Endothelial cell of umbilical vein (primary cell): ENCODE measurements around the gene SLC12A7. TPM values are rescaled to one million over a fixed set of nuclear protein-coding genes. Genes with fewer than 3 reads are reported as not detected.

Experiments used
- BruUV-seq: library from RNA; stranded (reverse); fragments of 400-500 nt; replicated peaks from 2 replicates; lab custom pipeline; 2021; lab: Mats Ljungman, UMichigan
- CTCF ChIA-PET: fragments of 300-600, 350-600 bp; sonication (Branson Sonifier 250); formaldehyde crosslinking; loops from one replicate; lab custom pipeline; 2021; ENCODE audit warnings: antibody characterized with exemption, inconsistent platforms; lab: Charles Lee
- POLR2A ChIA-PET: fragments of 300-600, 350-600 bp; sonication (Branson Sonifier 250); formaldehyde crosslinking; loops from one replicate; lab custom pipeline; 2021; ENCODE audit warnings: antibody characterized with exemption, inconsistent platforms; lab: Charles Lee
- DNase-seq: peaks from one replicate; pipeline ENCODE4 v3.0.0-alpha.2; 2011; ENCODE audit warnings: low read depth, low spot score
- FAIRE-seq: peaks from 2 replicates; lab custom pipeline; 2011; peaks lifted over from hg19 to GRCh38; lab: Jason Lieb, UNC
- H2AFZ ChIP-seq: 2 replicates; pipeline ENCODE4 v1.6.0; 2012; ENCODE audit warnings: low read depth, low read length, control low read depth, inconsistent platforms
- H3K27ac ChIP-seq: 2 replicates; pipeline ENCODE4 v1.5.1; 2011; ENCODE audit warnings: low read depth, mild to moderate bottlenecking, control low read depth, low read length, moderate library complexity; ENCODE audit not compliant: insufficient read depth
- H3K27me3 ChIP-seq, 2 experiments: 2 replicates each; pipeline versions ENCODE4 v1.6.0 to v1.6.1; 2011; ENCODE audit warnings: low read length in 2 of 2, mixed read lengths in 1 of 2; ENCODE audit not compliant: control insufficient read depth in 2 of 2, insufficient read depth in 2 of 2
- H3K36me3 ChIP-seq, 2 experiments: 2 replicates in 1 of 2; 3 replicates in 1 of 2; pipeline ENCODE4 v1.5.1; 2011; ENCODE audit warnings: low read length in 2 of 2, mild to moderate bottlenecking in 1 of 2, moderate library complexity in 1 of 2; ENCODE audit not compliant: control insufficient read depth in 2 of 2, insufficient read depth in 2 of 2; ENCODE audit errors: extremely low read depth in 1 of 2
- H3K4me1 ChIP-seq: 3 replicates; pipeline ENCODE4 v1.5.1; 2011; ENCODE audit warnings: mild to moderate bottlenecking, low read length; ENCODE audit not compliant: control insufficient read depth, insufficient read depth; ENCODE audit errors: extremely low read depth
- H3K4me2 ChIP-seq: 2 replicates; pipeline ENCODE4 v1.6.1; 2011; ENCODE audit warnings: low read length, control low read depth, mixed read lengths; ENCODE audit not compliant: insufficient read depth
- H3K4me3 ChIP-seq, 3 experiments: fragments of 200-600 bp in 1 of 3; sonication (generic), shearing (Covaris generic) in 1 of 3; replicated peaks in 1 of 3; 2 replicates each; pipeline ENCODE4 v1.5.1; 2011 to 2016; ENCODE audit warnings: control low read depth in 3 of 3, low read length in 3 of 3, mild to moderate bottlenecking in 2 of 3, inconsistent platforms in 1 of 3, low read depth in 1 of 3, moderate library complexity in 1 of 3; ENCODE audit not compliant: insufficient read depth in 1 of 3
- H3K79me2 ChIP-seq: 2 replicates; pipeline ENCODE4 v1.6.0; 2012; ENCODE audit warnings: low read length, inconsistent platforms; ENCODE audit not compliant: control insufficient read depth, insufficient read depth
- H3K9ac ChIP-seq: replicated peaks from 2 replicates; pipeline ENCODE3; 2011; ENCODE audit warnings: low read length, control low read depth; ENCODE audit not compliant: insufficient read depth; ENCODE audit errors: extremely low read depth
- H3K9me1 ChIP-seq: replicated peaks from 3 replicates; pipeline ENCODE4 v1.6.0; 2011; ENCODE audit warnings: mild to moderate bottlenecking, low read length; ENCODE audit not compliant: control insufficient read depth, insufficient read depth; ENCODE audit errors: extremely low read depth
- H3K9me3 ChIP-seq: replicated peaks from 2 replicates; pipeline ENCODE4 v1.5.1; 2012; ENCODE audit warnings: low read length, inconsistent platforms; ENCODE audit not compliant: control insufficient read depth, insufficient read depth
- H4K20me1 ChIP-seq: replicated peaks from 2 replicates; pipeline ENCODE3; 2011; ENCODE audit warnings: mild to moderate bottlenecking, low read length; ENCODE audit not compliant: control insufficient read depth, insufficient read depth; ENCODE audit errors: extremely low read depth
- EZH2 ChIP-seq: IDR thresholded peaks from 2 replicates; pipeline ENCODE4 v1.6.1; 2012; ENCODE audit warnings: borderline replicate concordance, low read depth, mild to moderate bottlenecking, moderate library complexity, low read length, inconsistent platforms; ENCODE audit not compliant: severe bottlenecking
- FOS ChIP-seq: IDR thresholded peaks from 2 replicates; pipeline ENCODE4 v1.6.1; 2011; ENCODE audit warnings: mild to moderate bottlenecking, low read length, moderate library complexity, borderline replicate concordance; ENCODE audit not compliant: insufficient read depth
- GATA2 ChIP-seq: IDR thresholded peaks from 2 replicates; pipeline ENCODE4 v1.7.0; 2011; ENCODE audit warnings: low read depth, mild to moderate bottlenecking, moderate library complexity, mixed read lengths, low read length; ENCODE audit not compliant: insufficient read length, insufficient read depth
- JUN ChIP-seq: IDR thresholded peaks from 2 replicates; pipeline ENCODE4 v1.6.1; 2011; ENCODE audit warnings: borderline replicate concordance, low read depth; ENCODE audit not compliant: insufficient read length, insufficient read depth
- MAX ChIP-seq: IDR thresholded peaks from 2 replicates; pipeline ENCODE4 v1.6.1; 2011; ENCODE audit not compliant: insufficient read depth, insufficient read length
- MYC ChIP-seq: IDR thresholded peaks from one replicate; pipeline ENCODE4 v1.6.1; 2011; ENCODE audit warnings: mild to moderate bottlenecking, low read depth, low read length
- POLR2A ChIP-seq: IDR thresholded peaks from 2 replicates; pipeline ENCODE4 v1.6.1; 2012; ENCODE audit warnings: low read depth, mild to moderate bottlenecking, control low read depth, low read length
- POLR2AphosphoS5 ChIP-seq: IDR thresholded peaks from 2 replicates; pipeline ENCODE4 v1.6.1; 2012; ENCODE audit warnings: low read depth, mild to moderate bottlenecking, control low read depth, low read length, moderate library complexity; ENCODE audit not compliant: insufficient read depth
- dilution Hi-C: fragments of 300-500 bp; cut with MboI; formaldehyde crosslinking; loops from one replicate; pipeline ENCODE4 v1.15.0; 2019; ENCODE audit warnings: low sequenced_read_pairs; ENCODE audit not compliant: extremely low pct_ligation_motif_present
- intact Hi-C: fragments of 100-400 bp; cut with micrococcal nuclease; formaldehyde crosslinking; loops from one replicate; pipeline ENCODE4 v1.10.0; 2022
- polyA plus RNA-seq, 4 experiments: library from polyadenylated mRNA; depleted of rRNA in 3 of 4; stranded (reverse) in 3 of 4; unstranded in 1 of 4; fragments of >200 nt; gene quantifications; 2 replicates each; pipeline versions ENCODE4 v1.2.1 to v1.2.3, GENCODE V29; 2011 to 2012; ENCODE audit warnings: missing spikeins in 1 of 4
- total RNA-seq: library from RNA; stranded (reverse); gene quantifications from 2 replicates; pipeline ENCODE4 v1.2.3, GENCODE V29; 2021
- TF ChIP-seq, protein P1 (sequence below), 2 donors: IDR thresholded peaks; 1 replicate in 1 of 2; 2 replicates in 1 of 2; pipeline ENCODE4 v1.5.1; 2011; ENCODE audit warnings: low read length in 2 of 2, mild to moderate bottlenecking in 2 of 2, moderate library complexity in 2 of 2, control low read depth in 1 of 2, inconsistent platforms in 1 of 2, low read depth in 1 of 2; ENCODE audit not compliant: insufficient read depth in 1 of 2; ENCODE audit errors: extremely low read depth in 1 of 2

Gene SLC12A7
- total and polyA plus RNA-seq, 2 donors (not counting 3 experiments of a cell fraction or from before 2014, with no cell fraction given), result 16.4 to 38.8 TPM

GRCh38 chr5:1111241-1111726 is 579 bp downstream of the SLC12A7 start:
- Histone ChIP-seq H3K4me2 (peak overlapping the region; percentile 75), H2AFZ (peak overlapping the region; percentile 55), H3K27me3 (no peaks in the 10 kb centered on the region), H3K9me3 (no peaks in the 10 kb centered on the region), H3K9ac (peak overlapping the region; percentile 80), H3K27ac (peak overlapping the region; percentile 32), H3K4me3 (peak overlapping the region; percentile 78 to 87 (median 79)), H4K20me1 (no peaks in the 10 kb centered on the region), H3K79me2 (peaks cover 10% of the 10 kb centered on the region), H3K36me3 (no peaks in the 10 kb centered on the region), H3K4me1 (peaks cover 7% of the 10 kb centered on the region), H3K9me1 (no peaks in the 10 kb centered on the region)
- TF ChIP-seq POLR2AphosphoS5, result no peak
- TF ChIP-seq POLR2A, result no peak
- no peak for TF ChIP-seq EZH2
- no peak for TF ChIP-seq JUN
- TF ChIP-seq MAX, result no peak
- CTCF ChIA-PET, result no interaction called here
- intact Hi-C loops, result no loop called here
- BruUV-seq, result no TSS peak
- DNase-seq, result peak; percentile 15
- dilution Hi-C loops, result no loop called here
- POLR2A ChIA-PET, result no interaction called here
- no peak for FAIRE-seq

DNA sequence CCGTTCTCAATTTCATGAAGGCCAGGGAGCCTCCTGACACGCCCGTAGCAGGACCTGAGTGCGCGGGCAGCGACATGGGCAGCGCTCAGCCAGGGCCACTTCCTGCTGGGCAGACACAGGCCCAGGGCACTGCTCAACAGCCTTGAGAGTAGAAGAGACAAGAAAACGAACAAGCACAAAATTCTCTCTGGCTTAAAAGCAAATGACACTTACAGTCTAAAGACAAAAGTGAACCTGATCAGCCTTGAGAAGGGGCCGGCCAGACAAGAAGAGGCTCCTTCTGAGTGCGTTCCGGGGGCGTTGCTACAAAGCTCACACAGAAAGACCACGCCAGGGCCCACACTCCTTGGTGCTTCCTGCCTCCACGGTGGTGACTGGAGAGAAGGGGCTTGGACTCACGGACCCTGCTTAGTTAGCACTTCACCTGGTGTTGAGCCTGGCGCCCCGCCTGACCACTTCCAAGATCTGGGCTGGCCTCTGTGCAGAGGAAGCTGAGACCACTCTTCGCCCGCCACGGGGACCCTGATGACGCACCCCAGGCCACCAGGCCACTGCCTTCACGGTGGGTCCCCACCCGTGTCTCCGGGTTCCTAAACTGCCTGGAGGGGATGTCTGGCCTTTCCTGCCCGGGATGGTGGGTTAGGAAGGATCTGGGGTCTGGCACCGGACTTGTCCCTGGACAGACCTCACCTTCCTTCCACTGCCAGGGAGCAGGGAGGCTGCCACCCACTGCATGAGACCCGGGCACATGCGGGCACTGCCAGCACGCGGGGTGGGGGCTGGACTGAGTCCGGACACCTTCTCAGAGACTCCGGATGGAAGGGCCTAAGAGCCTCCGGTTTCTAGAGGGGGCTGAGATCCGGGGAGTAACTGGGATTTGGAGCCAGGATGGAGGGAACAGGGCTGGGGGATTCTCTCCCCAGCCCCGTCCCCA is 1.3 kb downstream of the SLC12A7 start:
- H3K27ac ChIP-seq, result peak overlapping the region; percentile 32
- dilution Hi-C loops, result no loop called here
- ChIA-PET CTCF (no interaction called here), POLR2A (no interaction called here)
- peaks cover 7% of the 10 kb centered on the region for H3K4me1 ChIP-seq
- no peaks in the 10 kb centered on the region for H3K36me3 ChIP-seq
- peak overlapping the region; percentile 55 for H2AFZ ChIP-seq
- TSS peak; percentile 41 for BruUV-seq
- no peaks in the 10 kb centered on the region for H4K20me1 ChIP-seq
- peaks cover 10% of the 10 kb centered on the region for H3K79me2 ChIP-seq
- peak overlapping the region; percentile 78 to 87 (median 79) for H3K4me3 ChIP-seq
- peak overlapping the region; percentile 75 for H3K4me2 ChIP-seq
- peak; percentile 9 for DNase-seq
- intact Hi-C loops, result no loop called here
- TF ChIP-seq EZH2 (no peak), GATA2 (no peak), MYC (no peak), MAX (no peak), FOS (no peak)
- TF ChIP-seq, protein P1, sequence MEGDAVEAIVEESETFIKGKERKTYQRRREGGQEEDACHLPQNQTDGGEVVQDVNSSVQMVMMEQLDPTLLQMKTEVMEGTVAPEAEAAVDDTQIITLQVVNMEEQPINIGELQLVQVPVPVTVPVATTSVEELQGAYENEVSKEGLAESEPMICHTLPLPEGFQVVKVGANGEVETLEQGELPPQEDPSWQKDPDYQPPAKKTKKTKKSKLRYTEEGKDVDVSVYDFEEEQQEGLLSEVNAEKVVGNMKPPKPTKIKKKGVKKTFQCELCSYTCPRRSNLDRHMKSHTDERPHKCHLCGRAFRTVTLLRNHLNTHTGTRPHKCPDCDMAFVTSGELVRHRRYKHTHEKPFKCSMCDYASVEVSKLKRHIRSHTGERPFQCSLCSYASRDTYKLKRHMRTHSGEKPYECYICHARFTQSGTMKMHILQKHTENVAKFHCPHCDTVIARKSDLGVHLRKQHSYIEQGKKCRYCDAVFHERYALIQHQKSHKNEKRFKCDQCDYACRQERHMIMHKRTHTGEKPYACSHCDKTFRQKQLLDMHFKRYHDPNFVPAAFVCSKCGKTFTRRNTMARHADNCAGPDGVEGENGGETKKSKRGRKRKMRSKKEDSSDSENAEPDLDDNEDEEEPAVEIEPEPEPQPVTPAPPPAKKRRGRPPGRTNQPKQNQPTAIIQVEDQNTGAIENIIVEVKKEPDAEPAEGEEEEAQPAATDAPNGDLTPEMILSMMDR (IDR thresholded peaks at IDR 0.05; ENCODE audit: extremely low read depth in 1 of 2, insufficient read depth in 1 of 2, low read depth in 1 of 2, low read length in 2 of 2), result no peak
- peak overlapping the region; percentile 80 for H3K9ac ChIP-seq
- H3K9me3 ChIP-seq, result no peaks in the 10 kb centered on the region
- no peaks in the 10 kb centered on the region for H3K27me3 ChIP-seq
- no peak for FAIRE-seq
- H3K9me1 ChIP-seq, result no peaks in the 10 kb centered on the region
